GM21526 (cell line): Measurements from ENCODE around the gene STOML3.
A peak's percentile ranks its signal among the peaks of the same experiment; 100 is the strongest.
"Not testable (repeated sequence)": the region's sequence is repeated elsewhere in the genome, so short reads cannot be mapped to it uniquely, and the experiment has no call there.

Source experiments
- ATAC-seq: cut with Tn5 transposase; IDR thresholded peaks from one replicate; pipeline ENCODE4 v1.9.1; 2021; ENCODE audit warnings: moderate library complexity; ENCODE audit not compliant: unreplicated experiment, low FRiP score

The STOML3 gene

DNA sequence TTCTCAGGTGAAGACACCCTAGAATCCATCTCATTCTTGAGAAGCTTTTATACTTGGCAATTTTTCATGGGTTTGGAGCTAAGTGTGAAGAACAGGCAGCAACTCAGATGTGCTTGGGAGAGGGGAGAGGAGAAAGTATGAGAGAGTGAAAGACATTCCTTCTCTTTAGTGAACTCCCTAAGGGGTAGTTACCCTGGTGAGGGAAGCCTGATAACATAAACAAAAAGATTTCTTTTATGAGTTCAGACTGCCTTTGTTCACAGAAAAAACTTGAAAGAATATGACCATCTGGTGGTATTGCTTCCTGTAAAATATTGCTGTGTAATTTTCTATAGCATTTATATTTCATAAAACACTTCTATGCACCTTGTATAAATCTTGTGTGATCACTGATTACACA is at the start of gene STOML3:
STOML3 (minus strand) TSS at position 139 of the 400 bp plus-strand sequence; CDS start at position 29, 110 bp downstream.
- ATAC-seq: no peak

DNA sequence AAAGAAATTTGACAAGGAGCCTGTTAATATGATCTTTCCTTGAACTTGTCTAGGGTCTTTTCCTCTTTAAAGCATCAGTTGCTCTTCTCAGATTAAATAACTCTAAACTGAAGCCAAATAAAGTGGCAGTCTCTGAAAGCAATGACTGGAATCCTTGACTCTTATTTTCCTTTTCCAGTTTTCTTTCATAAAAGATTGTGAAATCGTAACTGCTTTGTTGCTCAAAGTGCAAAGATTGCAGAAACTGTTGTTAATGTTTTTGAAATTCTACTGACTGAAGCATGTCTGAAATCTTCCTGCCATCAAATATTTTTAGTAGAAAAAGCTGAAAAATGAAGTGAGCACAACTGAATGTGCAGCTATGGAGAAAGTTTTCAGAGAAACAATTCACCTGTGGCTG is 49.6 kb upstream of the STOML3 start:
- no peak for ATAC-seq

GRCh38 chr13:39039041-39039440 is 48.4 kb upstream of the STOML3 start:
- ATAC-seq: no peak

GRCh38 chr13:39038569-39039030 is 48.0 kb upstream of the STOML3 start:
- peak; percentile 33 for ATAC-seq

DNA sequence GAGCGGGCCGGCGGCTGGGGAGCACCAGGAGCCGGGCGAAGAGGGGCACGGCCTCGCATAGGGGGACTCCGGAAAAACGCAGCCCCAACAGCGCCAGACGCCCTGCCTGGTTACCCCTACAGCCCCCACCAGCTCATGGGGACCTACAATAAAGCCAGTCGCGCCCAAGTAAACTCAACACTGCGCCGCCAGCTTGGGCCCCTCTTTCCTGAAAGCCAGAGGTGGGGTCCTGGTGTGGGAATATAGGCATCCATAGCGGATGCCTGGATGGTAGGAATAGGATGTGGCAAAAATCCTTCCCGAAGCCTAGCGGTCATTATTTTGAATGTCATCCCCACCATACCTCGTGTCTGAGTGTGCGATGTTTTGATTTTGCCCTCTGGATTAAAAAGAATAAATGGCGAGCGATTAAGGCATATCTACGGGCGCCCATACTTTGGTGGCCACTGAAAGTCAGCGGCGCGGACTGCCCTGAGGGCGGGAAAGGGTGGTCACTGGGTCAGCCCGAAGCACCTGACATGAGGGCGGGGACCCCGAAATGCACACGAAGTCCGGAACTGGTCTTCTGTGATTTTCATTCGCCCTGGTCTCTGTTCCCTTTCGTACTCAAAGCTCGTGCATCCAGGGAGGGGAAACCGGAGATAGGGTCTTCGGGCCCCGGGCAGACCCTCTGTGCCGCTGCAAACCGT is 47.4 kb upstream of the STOML3 start, which contains the start of the genes NHLRC3 and PROSER1:
NHLRC3 (plus strand) TSS at position 577 of the 689 bp plus-strand sequence. CDS start 184 bp downstream, outside the sequence.
PROSER1 (minus strand) TSS at position 210 of the 689 bp plus-strand sequence. CDS start 847 bp downstream, outside the sequence.
- ATAC-seq: peak; percentile 60

DNA sequence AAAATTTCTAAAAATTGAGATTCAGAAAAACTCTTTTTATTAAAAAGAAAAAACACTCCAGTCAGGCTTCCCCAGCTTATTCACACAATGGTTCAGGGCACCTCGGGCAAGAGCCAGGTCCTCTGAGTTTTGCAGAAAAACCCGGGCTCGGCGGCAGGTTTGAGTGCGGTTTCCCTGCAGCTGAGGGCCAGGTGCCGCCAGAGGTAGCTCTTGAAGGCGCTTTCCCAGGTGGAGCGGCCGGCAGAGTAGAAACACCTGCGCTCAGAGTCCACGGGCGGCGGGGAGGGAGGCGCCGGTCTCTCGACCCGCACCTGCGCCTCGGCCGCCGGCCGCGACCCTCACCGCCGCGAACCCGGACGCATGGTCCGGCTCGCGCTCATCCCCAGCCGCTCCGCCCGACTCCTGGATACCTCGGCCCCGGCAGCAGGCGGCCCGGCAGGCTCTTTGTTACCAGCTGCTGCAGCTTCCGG is 46.8 kb upstream of the STOML3 start:
- ATAC-seq: peak; percentile 32

- no peak for ATAC-seq
Observed at GRCh38 chr13:39036212-39036611, 45.6 kb upstream of the STOML3 start.

DNA sequence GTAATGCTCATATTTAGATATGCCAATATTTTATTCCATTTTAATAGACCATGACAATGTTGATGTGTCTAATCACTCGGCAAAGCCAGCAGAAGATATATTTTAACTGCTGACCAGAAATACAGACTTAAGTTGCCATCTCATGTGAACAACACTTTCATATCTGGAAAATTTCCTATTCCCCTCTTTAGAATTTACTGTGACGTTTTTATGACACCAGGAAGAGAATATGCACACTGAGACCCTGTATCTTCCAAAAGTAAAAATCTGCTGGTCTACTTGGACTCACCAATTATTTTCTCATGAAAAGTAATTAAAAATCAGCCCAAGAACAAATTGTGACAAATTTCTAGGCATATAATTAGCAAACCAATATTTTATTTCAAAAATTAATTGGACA is 45.2 kb upstream of the STOML3 start:
- ATAC-seq: no peak

GRCh38 chr13:39035204-39035603 is 44.6 kb upstream of the STOML3 start:
- ATAC-seq: no peak

DNA sequence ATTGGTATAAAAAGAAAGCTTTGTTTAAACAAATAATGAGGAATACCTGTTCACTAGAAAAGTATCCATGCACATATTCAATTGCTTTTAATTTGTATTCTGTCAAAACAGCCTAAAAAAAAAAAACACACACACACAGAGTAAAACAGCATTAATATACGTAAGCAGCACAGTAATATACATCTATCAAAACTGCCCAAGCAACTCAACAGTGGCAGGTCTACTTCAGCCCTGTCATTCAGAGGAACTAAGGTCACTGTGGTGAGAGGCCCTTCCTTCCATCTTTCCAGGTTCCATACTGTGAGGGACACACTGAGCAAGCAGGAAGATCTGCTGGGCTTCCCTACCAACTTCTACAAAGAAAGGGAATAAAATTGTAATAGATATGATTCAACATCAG is 43.5 kb upstream of the STOML3 start:
- ATAC-seq: no peak

GRCh38 chr13:39032150-39032549 is 41.5 kb upstream of the STOML3 start:
- ATAC-seq: no peak

GRCh38 chr13:39025433-39025839 is 34.8 kb upstream of the STOML3 start:
- ATAC-seq: no peak

DNA sequence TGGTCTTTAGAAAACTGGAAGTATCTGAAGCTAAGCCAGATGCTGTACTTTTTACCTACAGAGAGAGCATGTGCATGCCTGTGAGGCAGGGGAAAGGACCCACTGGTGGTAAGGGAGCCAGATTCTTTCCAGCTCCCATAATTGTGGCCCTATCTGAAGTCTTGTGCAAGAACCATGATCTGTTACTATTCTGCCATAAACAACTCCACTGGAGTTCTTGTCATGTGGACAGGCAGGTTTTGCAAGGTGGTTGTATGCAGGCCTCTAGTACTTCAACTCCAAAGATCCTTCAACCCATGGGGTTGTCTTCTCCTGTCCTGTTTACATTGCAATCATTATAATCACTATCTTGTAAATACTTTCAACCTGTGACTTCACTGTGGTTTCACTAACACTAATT is 33.1 kb upstream of the STOML3 start:
- no peak for ATAC-seq

DNA sequence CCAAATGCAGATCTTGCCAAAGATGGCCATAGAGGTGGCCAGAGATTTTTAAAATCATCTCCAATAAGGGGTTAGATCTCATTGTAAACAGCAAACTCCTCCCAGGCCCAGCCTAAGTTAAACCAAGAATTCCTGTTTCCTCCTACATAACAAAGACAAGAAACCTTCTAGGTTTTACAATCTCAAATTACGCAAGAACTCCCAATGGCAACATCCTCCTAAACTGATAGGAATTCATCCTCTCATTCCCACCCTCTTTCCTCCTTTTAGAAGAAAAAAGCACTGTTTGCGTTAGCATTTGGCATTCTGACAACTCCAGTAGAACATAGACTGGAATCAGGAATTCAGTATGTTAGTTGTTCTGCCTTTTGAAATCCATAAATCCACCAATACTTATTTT is 32.7 kb upstream of the STOML3 start:
- no peak for ATAC-seq

- ATAC-seq: no peak
Observed at GRCh38 chr13:39020853-39021462, 30.3 kb upstream of the STOML3 start.

DNA sequence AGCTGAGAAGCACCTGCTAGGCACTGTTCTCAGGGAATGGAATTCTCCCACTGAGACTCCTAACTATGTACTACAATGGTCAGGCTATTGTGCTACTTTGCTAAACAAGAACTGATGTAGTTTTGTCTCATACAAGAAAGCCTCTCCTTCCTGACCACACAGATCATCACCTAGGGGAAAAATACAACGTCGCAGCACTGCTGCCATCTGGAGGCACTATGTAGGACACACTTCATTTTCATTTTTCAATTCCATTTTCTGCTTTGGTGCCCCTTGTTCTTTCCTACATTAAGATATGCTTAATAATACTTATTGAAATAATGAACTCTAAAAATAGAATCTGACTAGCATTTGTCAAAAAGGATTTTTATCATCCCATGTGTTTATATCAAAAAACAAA is 26.2 kb upstream of the STOML3 start:
- ATAC-seq: peak; percentile 74

DNA sequence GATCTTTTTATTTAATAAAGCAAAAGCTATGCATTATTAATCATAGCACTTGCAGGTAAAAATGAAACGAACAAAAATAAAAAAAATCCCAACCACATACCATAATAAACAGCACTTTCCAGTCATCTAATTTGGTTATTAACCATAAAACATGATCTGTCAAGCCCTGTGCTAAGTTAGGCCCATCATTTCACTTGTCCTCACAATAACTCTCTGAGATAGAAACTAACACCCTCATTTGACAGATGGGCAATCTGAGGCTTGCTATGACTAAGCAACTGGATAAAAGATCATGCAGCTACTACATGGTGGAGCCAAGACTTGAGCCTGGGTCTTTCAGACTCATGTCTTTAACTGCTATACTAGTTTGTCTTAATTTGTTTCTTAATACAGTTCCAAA is 25.5 kb upstream of the STOML3 start:
- ATAC-seq: peak; percentile 73

DNA sequence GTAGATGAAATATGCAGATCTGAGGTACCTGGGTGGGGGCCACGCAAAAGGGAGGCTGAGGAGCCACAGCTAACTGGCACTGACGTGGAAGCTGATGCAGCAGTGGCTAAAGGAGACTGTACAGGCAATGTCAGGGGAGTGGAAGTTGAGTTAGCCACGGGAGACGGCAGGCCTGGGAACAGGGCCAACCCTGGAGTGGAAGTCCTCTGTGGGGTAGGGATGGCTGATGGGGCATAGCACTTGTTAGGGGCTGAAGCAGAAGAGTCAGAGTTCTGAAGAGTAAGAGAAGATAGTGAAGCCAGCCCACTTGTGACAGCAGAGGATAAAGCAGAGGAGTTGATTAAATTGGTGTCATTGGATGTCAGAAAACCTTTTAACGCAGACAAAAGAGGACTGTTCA is 22.8 kb upstream of the STOML3 start:
- ATAC-seq: no peak

- ATAC-seq: no peak
Observed at GRCh38 chr13:39012608-39013007, 22.0 kb upstream of the STOML3 start.

DNA sequence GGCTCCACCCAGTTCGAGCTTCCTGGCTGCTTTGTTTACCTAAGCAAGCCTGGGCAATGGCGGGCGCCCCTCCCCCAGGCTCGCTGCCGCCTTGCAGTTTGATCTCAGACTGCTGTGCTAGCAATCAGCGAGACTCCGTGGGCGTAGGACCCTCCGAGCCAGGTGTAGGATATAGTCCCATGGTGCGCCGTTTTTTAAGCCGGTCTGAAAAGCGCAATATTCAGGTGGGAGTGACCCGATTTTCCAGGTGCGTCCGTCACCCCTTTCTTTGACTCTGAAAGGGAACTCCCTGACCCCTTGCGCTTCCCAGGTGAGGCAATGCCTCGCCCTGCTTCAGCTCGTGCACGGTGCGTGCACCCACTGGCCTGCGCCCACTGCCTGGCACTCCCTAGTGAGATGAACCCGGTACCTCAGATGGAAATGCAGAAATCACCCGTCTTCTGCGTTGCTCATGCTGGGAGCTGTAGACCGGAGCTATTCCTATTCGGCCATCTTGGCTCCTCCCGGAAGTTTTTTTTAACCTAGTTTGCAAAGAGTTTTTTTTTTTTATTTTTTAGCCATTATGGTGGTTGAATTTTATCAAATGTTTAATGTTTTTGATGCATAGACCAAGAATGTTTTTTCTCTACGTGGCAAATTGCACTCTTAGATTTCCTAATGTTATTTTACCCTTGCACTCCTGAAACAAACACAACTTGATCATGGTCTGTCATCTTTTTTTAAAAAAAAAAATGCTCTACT is 15.9 kb upstream of the STOML3 start:
- not testable (repeated sequence) for ATAC-seq

DNA sequence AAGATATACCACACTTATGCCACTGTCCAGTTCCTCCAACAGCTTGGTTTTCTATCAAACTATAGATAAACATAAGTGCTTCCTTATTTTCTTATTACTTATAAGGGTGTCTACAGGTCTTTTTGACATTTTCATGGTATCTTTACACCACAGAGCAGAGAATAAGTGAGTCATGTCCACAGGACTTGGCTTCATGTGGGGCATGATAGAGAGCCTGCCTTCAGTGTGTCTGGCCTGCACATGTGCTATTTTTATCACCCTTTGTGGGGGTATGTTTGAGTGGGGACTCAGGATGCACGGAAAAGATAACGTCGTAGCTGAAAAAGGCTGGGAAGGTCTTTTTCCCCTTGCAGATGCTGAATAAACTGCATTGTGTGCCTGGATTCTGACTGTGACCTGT is 8.1 kb upstream of the STOML3 start:
- ATAC-seq: no peak
